MM.1S (cell line): ENCODE data around the gene ANO2.
"Not testable (repeated sequence)": the region's sequence is repeated elsewhere in the genome, so short reads cannot be mapped to it uniquely, and the experiment has no call there.

ENCODE experiments used
- DNase-seq: peaks from one replicate; pipeline ENCODE4 v3.0.0-alpha.2; 2015
- H2AFZ ChIP-seq: fragments of 300-600 bp; sonication (generic); 2 replicates; pipeline ENCODE4 v1.6.0; 2016; ENCODE audit warnings: antibody characterized with exemption, low read length
- H3F3A ChIP-seq: fragments of 300-600 bp; sonication (generic); 2 replicates; pipeline ENCODE4 v1.6.1; 2016; ENCODE audit warnings: mild to moderate bottlenecking, antibody characterized with exemption, low read length, moderate library complexity, mixed read lengths; ENCODE audit not compliant: insufficient read depth
- H3K27ac ChIP-seq: fragments of 300-600 bp; sonication (generic); 2 replicates; pipeline ENCODE4 v1.5.1; 2016; ENCODE audit warnings: mild to moderate bottlenecking, low read length
- H3K27me3 ChIP-seq: fragments of 300-600 bp; sonication (generic); replicated peaks from 2 replicates; pipeline ENCODE4 v1.6.0; 2016; ENCODE audit warnings: low read length; ENCODE audit not compliant: insufficient read depth
- H3K36me3 ChIP-seq: fragments of 300-600 bp; sonication (generic); replicated peaks from 2 replicates; pipeline ENCODE4 v1.6.1; 2016; ENCODE audit warnings: mild to moderate bottlenecking, low read length, mixed read lengths; ENCODE audit not compliant: insufficient read depth
- H3K4me1 ChIP-seq: fragments of 300-600 bp; sonication (generic); 2 replicates; pipeline ENCODE4 v1.6.1; 2016; ENCODE audit warnings: low read length, mixed read lengths
- H3K4me2 ChIP-seq: fragments of 300-600 bp; sonication (generic); 2 replicates; pipeline ENCODE4 v1.6.0; 2016; ENCODE audit warnings: low read depth, low read length
- H3K4me3 ChIP-seq: fragments of 300-600 bp; sonication (generic); 2 replicates; pipeline ENCODE4 v1.5.1; 2016; ENCODE audit warnings: low read length, mixed read lengths
- H3K79me2 ChIP-seq: fragments of 300-600 bp; sonication (generic); 2 replicates; pipeline ENCODE4 v1.6.1; 2016; ENCODE audit warnings: mixed run types, low read length, mixed read lengths
- H3K9ac ChIP-seq: fragments of 300-600 bp; sonication (generic); 2 replicates; pipeline ENCODE4 v1.6.1; 2016; ENCODE audit warnings: low read length, mixed read lengths
- H3K9me2 ChIP-seq: fragments of 300-600 bp; sonication (generic); replicated peaks from 2 replicates; pipeline ENCODE4 v1.6.1; 2016; ENCODE audit warnings: mild to moderate bottlenecking, low read length, mixed read lengths; ENCODE audit not compliant: insufficient read depth
- H3K9me3 ChIP-seq: fragments of 300-600 bp; sonication (generic); replicated peaks from 2 replicates; pipeline ENCODE4 v1.6.1; 2016; ENCODE audit warnings: mild to moderate bottlenecking, low read length, mixed read lengths; ENCODE audit not compliant: insufficient read depth
- H4K20me1 ChIP-seq: fragments of 300-600 bp; sonication (generic); 2 replicates; pipeline ENCODE4 v1.6.1; 2016; ENCODE audit warnings: mild to moderate bottlenecking, low read length, moderate library complexity, mixed read lengths; ENCODE audit not compliant: insufficient read depth
- CTCF ChIP-seq: fragments of 300-600 bp; sonication (generic); IDR thresholded peaks from 2 replicates; pipeline ENCODE4 v1.5.1; 2016; ENCODE audit warnings: antibody characterized with exemption, low read length, mixed read lengths
- EZH2 ChIP-seq: fragments of 300-600 bp; sonication (generic); optimal IDR thresholded peaks from 2 replicates; pipeline ENCODE3; 2017; ENCODE audit warnings: low read depth, mild to moderate bottlenecking, antibody characterized with exemption, low read length, mixed read lengths
- EZH2phosphoT487 ChIP-seq: fragments of 300-600 bp; sonication (generic); IDR thresholded peaks from 2 replicates; pipeline ENCODE4 v1.6.1; 2018; ENCODE audit warnings: antibody characterized with exemption, low read length

ANO2 gene

GRCh38 chr12:5840944-5841343 is 104.1 kb downstream of the ANO2 start:
- no peaks in the 10 kb centered on the region for H3K9me2 ChIP-seq
- H4K20me1 ChIP-seq, result no peaks in the 10 kb centered on the region
- no peaks in the 10 kb centered on the region for H3K79me2 ChIP-seq
- no peak overlapping the region for H3K4me2 ChIP-seq
- no peaks in the 10 kb centered on the region for H3K4me1 ChIP-seq
- no peaks in the 10 kb centered on the region for H3K36me3 ChIP-seq
- H3K4me3 ChIP-seq, result no peak overlapping the region
- H2AFZ ChIP-seq, result no peak overlapping the region
- no peaks in the 10 kb centered on the region for H3K27me3 ChIP-seq
- DNase-seq, result no peak
- H3K9me3 ChIP-seq, result no peaks in the 10 kb centered on the region
- H3K27ac ChIP-seq, result no peak overlapping the region
- no peak for TF ChIP-seq EZH2
- no peaks in the 10 kb centered on the region for H3F3A ChIP-seq
- no peak overlapping the region for H3K9ac ChIP-seq

GRCh38 chr12:5830111-5830510 is 114.9 kb downstream of the ANO2 start:
- TF ChIP-seq EZH2, result no peak
- TF ChIP-seq CTCF, result no peak
- TF ChIP-seq EZH2phosphoT487, result no peak
- Histone ChIP-seq H4K20me1 (no peaks in the 10 kb centered on the region), H3K9me2 (no peaks in the 10 kb centered on the region), H3K4me1 (no peaks in the 10 kb centered on the region), H3K9ac (no peak overlapping the region), H3F3A (no peaks in the 10 kb centered on the region), H3K4me2 (no peak overlapping the region), H3K27ac (no peak overlapping the region), H3K79me2 (no peaks in the 10 kb centered on the region), H3K4me3 (no peak overlapping the region), H3K36me3 (no peaks in the 10 kb centered on the region), H3K27me3 (no peaks in the 10 kb centered on the region; the same call in 1 of the 2 replicates), H2AFZ (no peak overlapping the region), H3K9me3 (no peaks in the 10 kb centered on the region)
- DNase-seq, result no peak

GRCh38 chr12:5827591-5827990 is 117.5 kb downstream of the ANO2 start:
- no peaks in the 10 kb centered on the region for H3K4me1 ChIP-seq
- H2AFZ ChIP-seq, result no peak overlapping the region
- H3K4me2 ChIP-seq, result no peak overlapping the region

GRCh38 chr12:5825761-5826160 is 119.3 kb downstream of the ANO2 start:
- DNase-seq, H3K79me2 ChIP-seq, H3K4me2 ChIP-seq, H3K4me1 ChIP-seq, H3K9ac ChIP-seq, H3K9me3 ChIP-seq, H3K27me3 ChIP-seq, H4K20me1 ChIP-seq, H3F3A ChIP-seq, H3K27ac ChIP-seq, H3K36me3 ChIP-seq, H3K4me3 ChIP-seq, H2AFZ ChIP-seq, H3K9me2 ChIP-seq: not testable (repeated sequence)

More at GRCh38 chr12:5827591-5827990, 117.5 kb downstream of the ANO2 start:
- Histone ChIP-seq H3K4me3 (no peak overlapping the region), H3K9me3 (no peaks in the 10 kb centered on the region), H4K20me1 (no peaks in the 10 kb centered on the region), H3K27me3 (no peaks in the 10 kb centered on the region; the same call in 1 of the 2 replicates), H3K9me2 (no peaks in the 10 kb centered on the region), H3F3A (no peaks in the 10 kb centered on the region), H3K36me3 (no peaks in the 10 kb centered on the region), H3K9ac (no peak overlapping the region), H3K27ac (no peak overlapping the region), H3K79me2 (no peaks in the 10 kb centered on the region)
- no peak for TF ChIP-seq EZH2phosphoT487
- no peak for TF ChIP-seq EZH2
- no peak for TF ChIP-seq CTCF
- no peak for DNase-seq

GRCh38 chr12:5818877-5819276 is 126.2 kb downstream of the ANO2 start:
- not testable (repeated sequence) for H3K9me2 ChIP-seq, H3K36me3 ChIP-seq, H3K27me3 ChIP-seq, H3K79me2 ChIP-seq, H3K4me1 ChIP-seq, H4K20me1 ChIP-seq, DNase-seq, H3K4me2 ChIP-seq, H3K4me3 ChIP-seq, H3F3A ChIP-seq, H2AFZ ChIP-seq, H3K9ac ChIP-seq, H3K27ac ChIP-seq, H3K9me3 ChIP-seq
